H9 (cell line): ENCODE data around the gene CFAP46. TPM values are rescaled to one million over a fixed set of nuclear protein-coding genes. Genes with fewer than 3 reads are reported as not detected.

Source experiments
- DNase-seq: peaks from one replicate; pipeline ENCODE4 v3.0.0-alpha.2; 2017
- H2AFZ ChIP-seq: one replicate; pipeline ENCODE4 v1.6.1; 2013; ENCODE audit warnings: mild to moderate bottlenecking, low read length, control low read depth, moderate library complexity
- H2AK5ac ChIP-seq: 2 replicates; pipeline ENCODE4 v1.6.1; 2013; ENCODE audit warnings: low read length, control low read depth, mixed read lengths; ENCODE audit not compliant: insufficient read length
- H2BK120ac ChIP-seq: one replicate; pipeline ENCODE4 v1.6.1; 2013; ENCODE audit warnings: low read depth, mild to moderate bottlenecking, low read length, control low read depth, inconsistent platforms; ENCODE audit not compliant: poor library complexity, severe bottlenecking
- H2BK12ac ChIP-seq: 2 replicates; pipeline ENCODE4 v1.6.1; 2013; ENCODE audit warnings: low read length, control low read depth, mixed read lengths, low read depth; ENCODE audit not compliant: insufficient read length
- H2BK15ac ChIP-seq: 2 replicates; pipeline ENCODE4 v1.6.1; 2013; ENCODE audit warnings: low read depth, low read length, control low read depth
- H2BK20ac ChIP-seq: one replicate; pipeline ENCODE4 v1.6.1; 2013; ENCODE audit warnings: low read depth, mild to moderate bottlenecking, low read length, control low read depth, inconsistent platforms; ENCODE audit not compliant: poor library complexity, severe bottlenecking
- H2BK5ac ChIP-seq: 2 replicates; pipeline ENCODE4 v1.6.1; 2013; ENCODE audit warnings: low read length, control low read depth, mixed read lengths; ENCODE audit not compliant: insufficient read length
- H3K14ac ChIP-seq: 2 replicates; pipeline ENCODE4 v1.6.1; 2013; ENCODE audit warnings: low read length, control low read depth; ENCODE audit not compliant: insufficient read depth
- H3K18ac ChIP-seq: 2 replicates; pipeline ENCODE4 v1.6.1; 2013; ENCODE audit warnings: low read depth, mild to moderate bottlenecking, mixed read lengths, low read length, control low read depth; ENCODE audit not compliant: insufficient read length
- H3K23ac ChIP-seq: 2 replicates; pipeline ENCODE4 v1.6.1; 2013; ENCODE audit warnings: low read length, control low read depth, mixed read lengths, low read depth; ENCODE audit not compliant: insufficient read length
- H3K23me2 ChIP-seq: 2 replicates; pipeline ENCODE4 v1.6.1; 2013; ENCODE audit warnings: low read depth, mild to moderate bottlenecking, mixed read lengths, low read length, control low read depth; ENCODE audit not compliant: insufficient read length, poor library complexity, severe bottlenecking
- H3K27ac ChIP-seq: 2 replicates; pipeline ENCODE4 v1.5.1; 2013; ENCODE audit warnings: low read length, control low read depth, mixed read lengths, low read depth; ENCODE audit not compliant: insufficient read length
- H3K27me3 ChIP-seq: 2 replicates; pipeline ENCODE4 v1.6.1; 2013; ENCODE audit warnings: low read length, control low read depth, inconsistent platforms; ENCODE audit not compliant: insufficient read depth
- H3K4ac ChIP-seq: 2 replicates; pipeline ENCODE4 v1.6.1; 2013; ENCODE audit warnings: low read depth, mild to moderate bottlenecking, control low read depth, inconsistent platforms, low read length, moderate library complexity
- H3K4me1 ChIP-seq: 2 replicates; pipeline ENCODE4 v1.6.1; 2013; ENCODE audit warnings: low read length, control low read depth, inconsistent platforms; ENCODE audit not compliant: insufficient read depth
- H3K4me2 ChIP-seq: 2 replicates; pipeline ENCODE4 v1.6.1; 2013; ENCODE audit warnings: low read length, control low read depth, mixed read lengths; ENCODE audit not compliant: insufficient read length, insufficient read depth
- H3K56ac ChIP-seq: 2 replicates; pipeline ENCODE4 v1.6.1; 2013; ENCODE audit warnings: low read depth, mild to moderate bottlenecking, mixed read lengths, low read length, control low read depth; ENCODE audit not compliant: insufficient read length
- H3K79me1 ChIP-seq: 2 replicates; pipeline ENCODE4 v1.6.1; 2013; ENCODE audit warnings: low read depth, mild to moderate bottlenecking, moderate library complexity, low read length, control low read depth, inconsistent platforms; ENCODE audit not compliant: insufficient read depth, poor library complexity, severe bottlenecking
- H3K79me2 ChIP-seq: 2 replicates; pipeline ENCODE4 v1.6.1; 2013; ENCODE audit warnings: low read length, control low read depth, inconsistent platforms; ENCODE audit not compliant: insufficient read depth
- H3K9ac ChIP-seq: 2 replicates; pipeline ENCODE4 v1.6.1; 2013; ENCODE audit warnings: low read length, control low read depth, mixed read lengths; ENCODE audit not compliant: insufficient read length; ENCODE audit errors: extremely low read depth
- H3K9me3 ChIP-seq: one replicate; pipeline ENCODE4 v1.6.1; 2013; ENCODE audit warnings: low read depth, low read length, inconsistent platforms; ENCODE audit not compliant: control insufficient read depth
- H3T11ph ChIP-seq: one replicate; pipeline ENCODE4 v1.6.1; 2013; ENCODE audit warnings: mild to moderate bottlenecking, low read length, control low read depth, inconsistent platforms
- H4K20me1 ChIP-seq: one replicate; pipeline ENCODE4 v1.6.1; 2013; ENCODE audit not compliant: control insufficient read depth, insufficient read length, insufficient read depth
- H4K5ac ChIP-seq: 2 replicates; pipeline ENCODE4 v1.6.1; 2013; ENCODE audit warnings: low read depth, mild to moderate bottlenecking, mixed read lengths, low read length, control low read depth; ENCODE audit not compliant: insufficient read length
- H4K8ac ChIP-seq: replicated peaks from 2 replicates; pipeline ENCODE4 v1.6.1; 2013; ENCODE audit warnings: low read length, control low read depth, mixed read lengths, low read depth; ENCODE audit not compliant: insufficient read length
- H4K91ac ChIP-seq: 2 replicates; pipeline ENCODE4 v1.6.1; 2013; ENCODE audit warnings: low read depth, mild to moderate bottlenecking, moderate library complexity, mixed read lengths, low read length, control low read depth; ENCODE audit not compliant: insufficient read length
- H3K27ac Mint-ChIP-seq, 3 experiments: 2 replicates in 2 of 3; 3 replicates in 1 of 3; pipeline ENCODE4 v1.8.0; 2020 to 2021; ENCODE audit warnings: mixed read lengths in 3 of 3, mild to moderate bottlenecking in 1 of 3, moderate library complexity in 1 of 3
- H3K27me3 Mint-ChIP-seq: 2 replicates; pipeline ENCODE4 v1.8.0; 2021; ENCODE audit warnings: low read depth, mild to moderate bottlenecking, moderate library complexity, mixed read lengths
- H3K36me3 Mint-ChIP-seq, 3 experiments: 2 replicates in 2 of 3; 3 replicates in 1 of 3; pipeline ENCODE4 v1.8.0; 2020 to 2021; ENCODE audit warnings: low read depth in 3 of 3, mixed read lengths in 3 of 3; ENCODE audit not compliant: insufficient read depth in 1 of 3
- H3K4me1 Mint-ChIP-seq, 2 experiments: 2 replicates each; pipeline ENCODE4 v1.8.0; 2020; ENCODE audit warnings: mixed read lengths in 2 of 2
- H3K4me3 Mint-ChIP-seq, 2 experiments: 2 replicates in 1 of 2; 3 replicates in 1 of 2; pipeline ENCODE4 v1.8.0; 2020 to 2021; ENCODE audit warnings: mild to moderate bottlenecking in 2 of 2, mixed read lengths in 2 of 2, moderate library complexity in 1 of 2
- H3K9me3 Mint-ChIP-seq, 2 experiments: 2 replicates in 1 of 2; 3 replicates in 1 of 2; pipeline ENCODE4 v1.8.0; 2020; ENCODE audit warnings: mild to moderate bottlenecking in 2 of 2, mixed read lengths in 2 of 2, moderate library complexity in 1 of 2
- CTCF ChIP-seq: fragments of 200-600 bp; sonication (generic); conservative IDR thresholded peaks from 3 replicates; pipeline ENCODE4 v1.8.0; 2021; ENCODE audit warnings: antibody characterized with exemption, mild to moderate bottlenecking
- WGBS: extraction: QIAGEN DNeasy Blood & Tissue Kit; methylation state at CpG from one replicate; pipeline ENCODE4 v1.1.7; 2013; ENCODE audit warnings: missing lambda C conversion rate, low lambda C conversion rate, mixed read lengths; ENCODE audit not compliant: insufficient read length; ENCODE audit errors: extremely low coverage; 5-methylcytosine and 5-hydroxymethylcytosine counted together
- total RNA-seq: library from RNA; stranded (reverse); gene quantifications from 2 replicates; pipeline ENCODE4 v1.2.1, GENCODE V29; 2021

The CFAP46 gene
- total RNA-seq, 1 experiment from 2014 or later = 3.1 TPM

DNA sequence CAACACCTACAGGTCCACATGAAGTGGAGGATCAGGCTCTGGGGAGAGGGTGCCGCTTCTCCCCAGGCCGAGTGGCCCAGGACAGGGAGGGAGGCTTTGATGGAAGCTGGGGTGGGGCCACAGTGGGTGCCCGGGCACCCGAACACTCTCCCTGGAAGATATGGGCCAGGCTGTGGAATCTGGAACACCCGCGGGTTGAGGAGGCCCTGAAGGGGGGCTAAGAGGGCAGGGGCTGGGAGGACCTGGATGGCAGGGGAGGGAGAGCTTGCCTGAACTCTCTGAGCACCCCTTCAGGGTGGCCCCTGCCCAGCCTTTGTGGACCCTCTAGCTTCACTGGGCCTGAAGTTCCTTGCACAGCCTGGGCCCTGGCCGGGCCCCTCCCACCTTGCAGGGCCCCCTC lies 151.9 kb downstream of the CFAP46 start:
- no peak for TF ChIP-seq CTCF
- Mint-ChIP-seq H3K27me3 (peaks cover 63% of the 10 kb centered on the region), H3K4me1 (peaks cover 0 to 2% of the 10 kb centered on the region in 2 experiments; a peak in 1 of 4 replicates), H3K9me3 (no peaks in the 10 kb centered on the region), H3K4me3 (no peak overlapping the region), H3K27ac (no peak overlapping the region), H3K36me3 (no peaks in the 10 kb centered on the region)
- no peaks in the 10 kb centered on the region for H3K79me1 ChIP-seq
- H3K14ac ChIP-seq = no peak overlapping the region
- no peak for DNase-seq
- no peak overlapping the region for H2BK12ac ChIP-seq
- no peak overlapping the region for H3K4ac ChIP-seq
- H4K91ac ChIP-seq = no peak overlapping the region
- H2BK120ac ChIP-seq = no peak overlapping the region
- H3K9me3 ChIP-seq = no peaks in the 10 kb centered on the region
- H3K23ac ChIP-seq = no peak overlapping the region
- no peak overlapping the region for H2BK20ac ChIP-seq
- no peak overlapping the region for H2AFZ ChIP-seq
- H3K9ac ChIP-seq = no peak overlapping the region
- no peaks in the 10 kb centered on the region for H4K20me1 ChIP-seq
- no peak overlapping the region for H2BK5ac ChIP-seq
- no peak overlapping the region for H4K8ac ChIP-seq
- peaks cover 7% of the 10 kb centered on the region for H3K23me2 ChIP-seq
- H4K5ac ChIP-seq = no peak overlapping the region
- WGBS = no CpG with 5 or more reads among the region's 7 CpGs
- no peaks in the 10 kb centered on the region for H3K79me2 ChIP-seq
- H2AK5ac ChIP-seq = no peak overlapping the region
- no peak overlapping the region for H3K4me2 ChIP-seq
- no peak overlapping the region for H3K56ac ChIP-seq
- no peaks in the 10 kb centered on the region for H3K4me1 ChIP-seq
- no peak overlapping the region for H2BK15ac ChIP-seq
- H3K18ac ChIP-seq = no peak overlapping the region
- H3K27me3 ChIP-seq = peaks cover 42% of the 10 kb centered on the region
- H3T11ph ChIP-seq = no peak overlapping the region
- H3K27ac ChIP-seq = no peak overlapping the region
